ENCODE results near the gene GPR84. TPM values are rescaled to one million over a fixed set of nuclear protein-coding genes. Genes with fewer than 3 reads are reported as not detected.

GPR84 gene
- total and polyA plus RNA-seq, 2 of the 13 experiments (the other 11 are each of a cell fraction or from before 2014, with no cell fraction given) = not detected

GRCh38 chr12:54360717-54361456 is 3.4 kb downstream of the GPR84 start (continued):
- TF ChIP-seq, protein P1, sequence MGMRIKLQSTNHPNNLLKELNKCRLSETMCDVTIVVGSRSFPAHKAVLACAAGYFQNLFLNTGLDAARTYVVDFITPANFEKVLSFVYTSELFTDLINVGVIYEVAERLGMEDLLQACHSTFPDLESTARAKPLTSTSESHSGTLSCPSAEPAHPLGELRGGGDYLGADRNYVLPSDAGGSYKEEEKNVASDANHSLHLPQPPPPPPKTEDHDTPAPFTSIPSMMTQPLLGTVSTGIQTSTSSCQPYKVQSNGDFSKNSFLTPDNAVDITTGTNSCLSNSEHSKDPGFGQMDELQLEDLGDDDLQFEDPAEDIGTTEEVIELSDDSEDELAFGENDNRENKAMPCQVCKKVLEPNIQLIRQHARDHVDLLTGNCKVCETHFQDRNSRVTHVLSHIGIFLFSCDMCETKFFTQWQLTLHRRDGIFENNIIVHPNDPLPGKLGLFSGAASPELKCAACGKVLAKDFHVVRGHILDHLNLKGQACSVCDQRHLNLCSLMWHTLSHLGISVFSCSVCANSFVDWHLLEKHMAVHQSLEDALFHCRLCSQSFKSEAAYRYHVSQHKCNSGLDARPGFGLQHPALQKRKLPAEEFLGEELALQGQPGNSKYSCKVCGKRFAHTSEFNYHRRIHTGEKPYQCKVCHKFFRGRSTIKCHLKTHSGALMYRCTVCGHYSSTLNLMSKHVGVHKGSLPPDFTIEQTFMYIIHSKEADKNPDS (CRISPR knock-in tag; IDR thresholded peaks at IDR 0.05) = no peak
- TF ChIP-seq, protein P2, sequence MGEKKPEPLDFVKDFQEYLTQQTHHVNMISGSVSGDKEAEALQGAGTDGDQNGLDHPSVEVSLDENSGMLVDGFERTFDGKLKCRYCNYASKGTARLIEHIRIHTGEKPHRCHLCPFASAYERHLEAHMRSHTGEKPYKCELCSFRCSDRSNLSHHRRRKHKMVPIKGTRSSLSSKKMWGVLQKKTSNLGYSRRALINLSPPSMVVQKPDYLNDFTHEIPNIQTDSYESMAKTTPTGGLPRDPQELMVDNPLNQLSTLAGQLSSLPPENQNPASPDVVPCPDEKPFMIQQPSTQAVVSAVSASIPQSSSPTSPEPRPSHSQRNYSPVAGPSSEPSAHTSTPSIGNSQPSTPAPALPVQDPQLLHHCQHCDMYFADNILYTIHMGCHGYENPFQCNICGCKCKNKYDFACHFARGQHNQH (CRISPR knock-in tag; IDR thresholded peaks at IDR 0.05) = peak; percentile 22; the same call in 1 of the 2 replicates
- TF ChIP-seq CHD4 (IDR thresholded peaks at IDR 0.05; ENCODE audit: borderline replicate concordance, low read length) = no peak
- TF ChIP-seq HNRNPUL1 (IDR thresholded peaks at IDR 0.05; ENCODE audit: low read depth, low read length) = no peak
- no peak for TF ChIP-seq FOXJ3 (CRISPR knock-in tag; IDR thresholded peaks at IDR 0.05; ENCODE audit: borderline replicate concordance)
- TF ChIP-seq ZFP1 (CRISPR knock-in tag; IDR thresholded peaks at IDR 0.05) = 0 out of 2 replicates have a peak, but pooled peaks have one; percentile 37
- TF ChIP-seq, protein P3, sequence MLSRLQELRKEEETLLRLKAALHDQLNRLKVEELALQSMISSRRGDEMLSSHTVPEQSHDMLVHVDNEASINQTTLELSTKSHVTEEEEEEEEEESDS (CRISPR knock-in tag; IDR thresholded peaks at IDR 0.05; ENCODE audit: borderline replicate concordance) = no peak
- 0 out of 2 replicates have a peak, but pooled peaks have one; percentile 28 for TF ChIP-seq MEIS2 (CRISPR knock-in tag; IDR thresholded peaks at IDR 0.05)
- TF ChIP-seq MIER2 (CRISPR knock-in tag; IDR thresholded peaks at IDR 0.05) = 0 out of 2 replicates have a peak, but pooled peaks have one; percentile 43
- TF ChIP-seq, protein P4, sequence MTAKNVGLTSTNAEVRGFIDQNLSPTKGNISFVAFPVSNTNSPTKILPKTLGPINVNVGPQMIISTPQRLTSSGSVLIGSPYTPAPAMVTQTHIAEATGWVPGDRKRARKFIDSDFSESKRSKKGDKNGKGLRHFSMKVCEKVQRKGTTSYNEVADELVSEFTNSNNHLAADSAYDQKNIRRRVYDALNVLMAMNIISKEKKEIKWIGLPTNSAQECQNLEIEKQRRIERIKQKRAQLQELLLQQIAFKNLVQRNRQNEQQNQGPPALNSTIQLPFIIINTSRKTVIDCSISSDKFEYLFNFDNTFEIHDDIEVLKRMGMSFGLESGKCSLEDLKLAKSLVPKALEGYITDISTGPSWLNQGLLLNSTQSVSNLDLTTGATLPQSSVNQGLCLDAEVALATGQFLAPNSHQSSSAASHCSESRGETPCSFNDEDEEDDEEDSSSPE (CRISPR knock-in tag; IDR thresholded peaks at IDR 0.05) = peak; percentile 48; the same call in 1 of the 2 replicates
- no peak for TF ChIP-seq DZIP1 (CRISPR knock-in tag; IDR thresholded peaks at IDR 0.05)
- peak; percentile 52; the same call in 1 of the 2 replicates for TF ChIP-seq HOXA5 (CRISPR knock-in tag; IDR thresholded peaks at IDR 0.05)
- no peak for TF ChIP-seq KAT8 (CRISPR knock-in tag; IDR thresholded peaks at IDR 0.05)
- TF ChIP-seq ELK4 (CRISPR knock-in tag; IDR thresholded peaks at IDR 0.05; ENCODE audit: borderline replicate concordance) = no peak
- TF ChIP-seq ZSCAN20 (CRISPR knock-in tag; IDR thresholded peaks at IDR 0.05; ENCODE audit: borderline replicate concordance) = no peak
- no peak for TF ChIP-seq YEATS2 (CRISPR knock-in tag; IDR thresholded peaks at IDR 0.05; ENCODE audit: borderline replicate concordance)
- no peak for TF ChIP-seq ADNP (CRISPR knock-in tag; IDR thresholded peaks at IDR 0.05)
- TF ChIP-seq AGO2 (optimal IDR thresholded peaks at IDR 0.05; ENCODE audit: low read depth, low read length) = no peak
- peak; percentile 67; the same call in 1 of the 2 replicates for TF ChIP-seq ZBTB7B (CRISPR knock-in tag; IDR thresholded peaks at IDR 0.05)
- no peak for TF ChIP-seq RBFOX2 (IDR thresholded peaks at IDR 0.05; ENCODE audit: low read depth, low read length)
- TF ChIP-seq ZNF879 (CRISPR knock-in tag; IDR thresholded peaks at IDR 0.05) = no peak
- TF ChIP-seq ATM (IDR thresholded peaks at IDR 0.05; ENCODE audit: borderline replicate concordance) = no peak
